GM19238 (cell line): ENCODE measurements around the gene TAS1R2.
"Not testable (repeated sequence)": the region's sequence is repeated elsewhere in the genome, so short reads cannot be mapped to it uniquely, and the experiment has no call there.

Experiments used
- DNase-seq: peaks from one replicate; pipeline ENCODE4 v3.0.0; 2011; ENCODE audit warnings: low spot score; ENCODE audit not compliant: insufficient read length

TAS1R2 gene

GRCh38 chr1:18869847-18870594 is 10.6 kb upstream of the TAS1R2 start:
- no peak for DNase-seq

- no peak for DNase-seq
Observed at GRCh38 chr1:18868801-18869424, 9.5 kb upstream of the TAS1R2 start.

GRCh38 chr1:18868354-18868753 is 8.9 kb upstream of the TAS1R2 start:
- DNase-seq = no peak

- no peak for DNase-seq
Observed at GRCh38 chr1:18866846-18867245, 7.4 kb upstream of the TAS1R2 start.

GRCh38 chr1:18866314-18866713 is 6.9 kb upstream of the TAS1R2 start:
- no peak for DNase-seq

- DNase-seq = no peak
Observed at GRCh38 chr1:18865176-18865575, 5.7 kb upstream of the TAS1R2 start.

- DNase-seq = no peak
Observed at GRCh38 chr1:18861590-18861989, 2.1 kb upstream of the TAS1R2 start.

- no peak for DNase-seq
Observed at GRCh38 chr1:18861082-18861481, 1.6 kb upstream of the TAS1R2 start.

GRCh38 chr1:18858070-18858688 is 1.3 kb downstream of the TAS1R2 start:
- no peak for DNase-seq

GRCh38 chr1:18856435-18856834 is 3.0 kb downstream of the TAS1R2 start:
- no peak for DNase-seq

GRCh38 chr1:18855573-18855972 is 3.9 kb downstream of the TAS1R2 start:
- no peak for DNase-seq

GRCh38 chr1:18854331-18855025 is 5.0 kb downstream of the TAS1R2 start:
- DNase-seq = no peak

- no peak for DNase-seq
Observed at GRCh38 chr1:18852501-18852900, 7.0 kb downstream of the TAS1R2 start.

GRCh38 chr1:18849261-18849711 is 10.2 kb downstream of the TAS1R2 start:
- DNase-seq = no peak

- not testable (repeated sequence) for DNase-seq
Observed at GRCh38 chr1:18847723-18848122, 11.7 kb downstream of the TAS1R2 start.

- no peak for DNase-seq
Observed at GRCh38 chr1:18840145-18840544, 19.3 kb downstream of the TAS1R2 start.

- no peak for DNase-seq
Observed at GRCh38 chr1:18836654-18837053, 22.8 kb downstream of the TAS1R2 start.

- DNase-seq = not testable (repeated sequence)
Observed at GRCh38 chr1:18832319-18832718, 27.1 kb downstream of the TAS1R2 start.

- no peak for DNase-seq
Observed at GRCh38 chr1:18831656-18832055, 27.8 kb downstream of the TAS1R2 start.

- DNase-seq = no peak
Observed at GRCh38 chr1:18830596-18830995, 28.9 kb downstream of the TAS1R2 start.

- no peak for DNase-seq
Observed at GRCh38 chr1:18829671-18830070, 29.8 kb downstream of the TAS1R2 start.

- DNase-seq = no peak
Observed at GRCh38 chr1:18828224-18828623, 31.2 kb downstream of the TAS1R2 start.
